Activated CD4-positive, alpha-beta T cell treated with anti-CD3 and anti-CD28 coated beads, Interleukin-2, amount 10 ng/mL, durations not matched to agents 7 days and 5 days (primary cell): ENCODE results near the gene CLDN4. TPM values are rescaled to one million over a fixed set of nuclear protein-coding genes. Genes with fewer than 3 reads are reported as not detected.
"Not testable (repeated sequence)": the region's sequence is repeated elsewhere in the genome, so short reads cannot be mapped to it uniquely, and the experiment has no call there.

Experiments
- CTCF ChIA-PET: fragments of 350-600 bp; sonication (Branson Sonifier 250); formaldehyde crosslinking; loops from one replicate; lab custom pipeline; 2021; ENCODE audit warnings: antibody characterized with exemption; lab: Charles Lee
- POLR2A ChIA-PET: fragments of 350-600 bp; sonication (Branson Sonifier 250); formaldehyde crosslinking; loops from one replicate; lab custom pipeline; 2021; ENCODE audit warnings: antibody characterized with exemption; lab: Charles Lee
- DNase-seq: peaks from one replicate; pipeline ENCODE4 v3.0.0-alpha.2; 2020
- H3K27ac Mint-ChIP-seq: one replicate; pipeline ENCODE4 v1.8.0; 2021; ENCODE audit warnings: mild to moderate bottlenecking, moderate library complexity, mixed read lengths
- H3K27me3 Mint-ChIP-seq: one replicate; pipeline ENCODE4 v1.8.0; 2021; ENCODE audit warnings: mixed read lengths
- H3K36me3 Mint-ChIP-seq: one replicate; pipeline ENCODE4 v1.8.0; 2021; ENCODE audit warnings: low read depth, mixed read lengths
- H3K4me1 Mint-ChIP-seq: one replicate; pipeline ENCODE4 v1.8.0; 2021; ENCODE audit warnings: mixed read lengths
- H3K4me3 Mint-ChIP-seq: one replicate; pipeline ENCODE4 v1.8.0; 2021; ENCODE audit warnings: mild to moderate bottlenecking, moderate library complexity, mixed read lengths
- H3K9me3 Mint-ChIP-seq: one replicate; pipeline ENCODE4 v1.8.0; 2021; ENCODE audit warnings: mixed read lengths
- total RNA-seq, 2 experiments: library from RNA; stranded (reverse); gene quantifications; one replicate each; pipeline ENCODE4 v1.2.3, GENCODE V29; 2021

CLDN4 gene
- total RNA-seq, 2 experiments from 2014 or later = 0.27 TPM; not detected in 1

- peak; percentile 60 for DNase-seq
- no peak overlapping the region for H3K4me3 Mint-ChIP-seq
- H3K27ac Mint-ChIP-seq = no peak overlapping the region
- no peaks in the 10 kb centered on the region for H3K4me1 Mint-ChIP-seq
- peaks cover 3% of the 10 kb centered on the region for H3K9me3 Mint-ChIP-seq
- CTCF ChIA-PET = no interaction called here
- H3K27me3 Mint-ChIP-seq = peaks cover 3% of the 10 kb centered on the region
- POLR2A ChIA-PET = no interaction called here
- H3K36me3 Mint-ChIP-seq = no peaks in the 10 kb centered on the region
These were observed 19.0 kb upstream of the CLDN4 start for GRCh38 chr7:73811760-73812168.

- H3K4me3 Mint-ChIP-seq = no peak overlapping the region
- H3K36me3 Mint-ChIP-seq = no peaks in the 10 kb centered on the region
- no peak overlapping the region for H3K27ac Mint-ChIP-seq
- peaks cover 3% of the 10 kb centered on the region for H3K9me3 Mint-ChIP-seq
- DNase-seq = no peak
- POLR2A ChIA-PET = no interaction called here
- peaks cover 3% of the 10 kb centered on the region for H3K27me3 Mint-ChIP-seq
- CTCF ChIA-PET = no interaction called here
- H3K4me1 Mint-ChIP-seq = no peaks in the 10 kb centered on the region
These were observed 17.8 kb upstream of the CLDN4 start for GRCh38 chr7:73812996-73813395.

GRCh38 chr7:73815436-73815835, 15.4 kb upstream of the CLDN4 start:
- ChIA-PET CTCF (interaction anchor here (0.6 to 1.6 kb wide), 3 partner anchors 32 to 62 kb away, joined by 3 to 4 read pairs (median 3); no protein-coding TSS in a partner anchor), POLR2A (no interaction called here)
- no peak for DNase-seq
- H3K4me3 Mint-ChIP-seq = no peak overlapping the region
- no peaks in the 10 kb centered on the region for H3K4me1 Mint-ChIP-seq
- no peak overlapping the region for H3K27ac Mint-ChIP-seq
- no peaks in the 10 kb centered on the region for H3K36me3 Mint-ChIP-seq
- H3K27me3 Mint-ChIP-seq = peaks cover 8% of the 10 kb centered on the region
- H3K9me3 Mint-ChIP-seq = peaks cover 3% of the 10 kb centered on the region

GRCh38 chr7:73817121-73817520, 13.7 kb upstream of the CLDN4 start:
- ChIA-PET CTCF (no interaction called here), POLR2A (no interaction called here)
- DNase-seq = no peak
- Mint-ChIP-seq H3K4me3 (no peak overlapping the region), H3K27ac (no peak overlapping the region), H3K4me1 (no peaks in the 10 kb centered on the region), H3K27me3 (peaks cover 8% of the 10 kb centered on the region), H3K9me3 (peaks cover 3% of the 10 kb centered on the region), H3K36me3 (no peaks in the 10 kb centered on the region)

GRCh38 chr7:73820013-73820412, 10.8 kb upstream of the CLDN4 start:
- Mint-ChIP-seq H3K9me3 (no peaks in the 10 kb centered on the region), H3K4me1 (no peaks in the 10 kb centered on the region), H3K27me3 (peaks cover 5% of the 10 kb centered on the region), H3K4me3 (no peak overlapping the region), H3K36me3 (no peaks in the 10 kb centered on the region), H3K27ac (no peak overlapping the region)
- ChIA-PET POLR2A (no interaction called here), CTCF (no interaction called here)
- no peak for DNase-seq

- DNase-seq, H3K27me3 Mint-ChIP-seq, H3K36me3 Mint-ChIP-seq, H3K4me3 Mint-ChIP-seq, H3K4me1 Mint-ChIP-seq, H3K27ac Mint-ChIP-seq, POLR2A ChIA-PET, H3K9me3 Mint-ChIP-seq: not testable (repeated sequence)
- CTCF ChIA-PET = interaction anchor here (0.6 to 0.9 kb wide), 3 partner anchors 29 to 740 kb away, joined by 3 read pairs; no protein-coding TSS in a partner anchor
These were observed 9.1 kb upstream of the CLDN4 start for GRCh38 chr7:73821597-73822285.

- Mint-ChIP-seq H3K27ac (no peak overlapping the region), H3K27me3 (peaks cover 16% of the 10 kb centered on the region), H3K4me3 (no peak overlapping the region), H3K4me1 (peaks cover 11% of the 10 kb centered on the region), H3K9me3 (no peaks in the 10 kb centered on the region), H3K36me3 (no peaks in the 10 kb centered on the region)
- DNase-seq = no peak
- POLR2A ChIA-PET = interaction anchor here (0.5 kb wide), 1 partner anchor 20 kb away, joined by 3 read pairs; no protein-coding TSS in a partner anchor
- CTCF ChIA-PET = interaction anchor here (0.6 to 0.7 kb wide), 2 partner anchors 204 to 739 kb away, joined by 3 read pairs; no protein-coding TSS in a partner anchor
These were observed 8.2 kb upstream of the CLDN4 start for GRCh38 chr7:73822319-73823173.

GRCh38 chr7:73823257-73823656, 7.5 kb upstream of the CLDN4 start:
- Mint-ChIP-seq H3K27ac (no peak overlapping the region), H3K4me3 (no peak overlapping the region), H3K27me3 (peaks cover 18% of the 10 kb centered on the region), H3K9me3 (no peaks in the 10 kb centered on the region), H3K36me3 (no peaks in the 10 kb centered on the region), H3K4me1 (peaks cover 17% of the 10 kb centered on the region)
- CTCF ChIA-PET = interaction anchor here (0.9 kb wide), 1 partner anchor 32 kb away, joined by 3 read pairs; no protein-coding TSS in a partner anchor
- POLR2A ChIA-PET = interaction anchor here (0.5 kb wide), 1 partner anchor 19 kb away, joined by 3 read pairs; no protein-coding TSS in a partner anchor
- DNase-seq = no peak

- no peak for DNase-seq
- CTCF ChIA-PET = interaction anchor here (0.9 to 1.6 kb wide), 2 partner anchors 9 to 31 kb away, joined by 3 read pairs; no protein-coding TSS in a partner anchor
- Mint-ChIP-seq H3K9me3 (no peaks in the 10 kb centered on the region), H3K4me1 (peaks cover 22% of the 10 kb centered on the region), H3K27me3 (peaks cover 18% of the 10 kb centered on the region), H3K36me3 (no peaks in the 10 kb centered on the region), H3K27ac (no peak overlapping the region), H3K4me3 (no peak overlapping the region)
- POLR2A ChIA-PET = no interaction called here
These were observed 6.8 kb upstream of the CLDN4 start for GRCh38 chr7:73823873-73824592.

- Mint-ChIP-seq H3K4me3 (no peak overlapping the region), H3K27me3 (peaks cover 13% of the 10 kb centered on the region), H3K36me3 (no peaks in the 10 kb centered on the region), H3K4me1 (peaks cover 25% of the 10 kb centered on the region), H3K27ac (no peak overlapping the region), H3K9me3 (no peaks in the 10 kb centered on the region)
- POLR2A ChIA-PET = no interaction called here
- no peak for DNase-seq
- CTCF ChIA-PET = interaction anchor here (1.6 to 2.1 kb wide), 2 partner anchors 9 to 11 kb away, joined by 3 to 5 read pairs; no protein-coding TSS in a partner anchor
These were observed 5.8 kb upstream of the CLDN4 start for GRCh38 chr7:73824986-73825385.

GRCh38 chr7:73827567-73828106, 3.2 kb upstream of the CLDN4 start:
- Mint-ChIP-seq H3K4me1 (peaks cover 25% of the 10 kb centered on the region), H3K4me3 (no peak overlapping the region), H3K36me3 (no peaks in the 10 kb centered on the region), H3K27ac (peak overlapping the region; percentile 68), H3K9me3 (no peaks in the 10 kb centered on the region), H3K27me3 (peaks cover 13% of the 10 kb centered on the region)
- CTCF ChIA-PET = interaction anchor here (1.7 kb wide), 1 partner anchor 198 kb away, joined by 3 read pairs; no protein-coding TSS in a partner anchor
- POLR2A ChIA-PET = no interaction called here
- DNase-seq = no peak
